Measurements from ENCODE around the gene RTN1. TPM values are rescaled to one million over a fixed set of nuclear protein-coding genes. Genes with fewer than 3 reads are reported as not detected.

The RTN1 gene
- total and polyA plus RNA-seq, 2 donors = 6.3 to 13.9 TPM

GRCh38 chr14:59836116-59836515 is 34.5 kb downstream of the RTN1 start:
- no peaks in the 10 kb centered on the region for H3K4me1 ChIP-seq (ENCODE audit: insufficient read depth)
- WGBS = 66% methylated on average over 3 of the region's 3 CpGs

GRCh38 chr14:59832653-59833294 is 37.8 kb downstream of the RTN1 start:
- Histone ChIP-seq H3K4me3 (ENCODE audit: low read depth, low read length) (no peak overlapping the region), H3K36me3 (ENCODE audit: insufficient read depth) (no peaks in the 10 kb centered on the region), H3K27ac (ENCODE audit: low read depth) (no peak overlapping the region), H3K4me1 (ENCODE audit: insufficient read depth) (no peaks in the 10 kb centered on the region)
- 76% methylated on average over 2 of the region's 2 CpGs for WGBS
- no peak for DNase-seq (ENCODE audit: extremely low spot score)

More at GRCh38 chr14:59836116-59836515, 34.5 kb downstream of the RTN1 start:
- Histone ChIP-seq H3K4me3 (ENCODE audit: low read depth, low read length) (no peak overlapping the region), H3K36me3 (ENCODE audit: insufficient read depth) (no peaks in the 10 kb centered on the region), H3K27ac (ENCODE audit: low read depth) (no peak overlapping the region)
- no peak for DNase-seq (ENCODE audit: extremely low spot score)

GRCh38 chr14:59831121-59831730 is 39.4 kb downstream of the RTN1 start:
- 86% methylated on average over 2 of the region's 2 CpGs for WGBS
- no peak for DNase-seq (ENCODE audit: extremely low spot score)

DNA sequence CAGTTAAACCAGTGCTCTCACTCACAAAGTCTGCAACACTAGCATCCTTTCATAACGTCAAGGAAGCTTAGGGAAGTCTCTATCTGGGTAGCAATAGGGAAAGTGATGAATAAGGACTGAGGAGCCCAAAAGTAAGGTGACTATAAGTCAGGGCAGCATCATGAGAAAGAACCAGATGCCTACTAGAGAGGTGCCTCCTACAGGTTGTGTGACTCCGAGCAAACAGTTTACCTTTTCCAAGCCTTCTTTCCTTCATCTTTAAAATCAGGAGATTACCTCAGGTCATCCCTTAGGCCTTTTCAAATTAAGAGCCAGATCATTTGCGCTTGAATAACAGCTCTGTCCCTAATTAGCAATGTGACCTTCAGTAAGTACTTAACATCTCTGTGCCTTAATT is 40.2 kb downstream of the RTN1 start:
- Histone ChIP-seq H3K27ac (ENCODE audit: low read depth) (no peak overlapping the region), H3K4me3 (ENCODE audit: low read depth, low read length) (no peak overlapping the region), H3K36me3 (ENCODE audit: insufficient read depth) (no peaks in the 10 kb centered on the region), H3K4me1 (ENCODE audit: insufficient read depth) (no peaks in the 10 kb centered on the region)
- no peak for DNase-seq (ENCODE audit: extremely low spot score)
- WGBS = 68% methylated on average over 3 of the region's 3 CpGs

More at GRCh38 chr14:59831121-59831730, 39.4 kb downstream of the RTN1 start:
- no peak overlapping the region for H3K27ac ChIP-seq (ENCODE audit: low read depth)
- H3K36me3 ChIP-seq (ENCODE audit: insufficient read depth) = no peaks in the 10 kb centered on the region
- no peaks in the 10 kb centered on the region for H3K4me1 ChIP-seq (ENCODE audit: insufficient read depth)
- no peak overlapping the region for H3K4me3 ChIP-seq (ENCODE audit: low read depth, low read length)

GRCh38 chr14:59829469-59830337 is 40.9 kb downstream of the RTN1 start:
- WGBS = 62% methylated on average over 4 of the region's 4 CpGs
- Histone ChIP-seq H3K36me3 (ENCODE audit: insufficient read depth) (no peaks in the 10 kb centered on the region), H3K4me1 (ENCODE audit: insufficient read depth) (no peaks in the 10 kb centered on the region), H3K27ac (ENCODE audit: low read depth) (no peak overlapping the region), H3K4me3 (ENCODE audit: low read depth, low read length) (no peak overlapping the region)
- DNase-seq (ENCODE audit: extremely low spot score) = no peak

GRCh38 chr14:59828276-59828675 is 42.3 kb downstream of the RTN1 start:
- WGBS = 22% methylated on average over 2 of the region's 2 CpGs
- H3K4me3 ChIP-seq (ENCODE audit: low read depth, low read length) = no peak overlapping the region
- no peak for DNase-seq (ENCODE audit: extremely low spot score)
- no peaks in the 10 kb centered on the region for H3K4me1 ChIP-seq (ENCODE audit: insufficient read depth)
- H3K27ac ChIP-seq (ENCODE audit: low read depth) = no peak overlapping the region
- H3K36me3 ChIP-seq (ENCODE audit: insufficient read depth) = no peaks in the 10 kb centered on the region

DNA sequence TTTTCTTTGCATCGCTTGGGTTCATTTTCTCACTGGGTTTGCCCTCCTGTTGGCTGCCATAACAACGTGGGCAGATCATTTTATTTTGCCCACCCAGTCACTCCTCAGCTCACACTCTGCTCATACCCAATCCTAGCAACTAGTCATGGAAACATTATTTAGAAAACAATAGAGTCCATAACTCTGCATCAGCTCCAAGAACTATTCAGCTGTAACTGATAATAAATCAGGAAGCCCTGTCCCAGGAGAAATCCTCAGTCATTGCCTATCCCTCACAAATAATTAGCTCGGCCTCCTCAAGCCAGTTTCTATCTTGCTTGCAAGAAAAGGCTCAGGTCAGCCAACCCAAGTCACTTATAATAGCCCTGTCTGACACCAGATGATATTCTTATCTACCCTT is 43.2 kb downstream of the RTN1 start:
- Histone ChIP-seq H3K4me3 (ENCODE audit: low read depth, low read length) (no peak overlapping the region), H3K27ac (ENCODE audit: low read depth) (no peak overlapping the region), H3K36me3 (ENCODE audit: insufficient read depth) (no peaks in the 10 kb centered on the region), H3K4me1 (ENCODE audit: insufficient read depth) (no peaks in the 10 kb centered on the region)
- 58% methylated on average over 3 of the region's 3 CpGs for WGBS
- DNase-seq (ENCODE audit: extremely low spot score) = no peak

- H3K27ac ChIP-seq (ENCODE audit: low read depth) = no peak overlapping the region
- H3K4me3 ChIP-seq (ENCODE audit: low read depth, low read length) = no peak overlapping the region
- no peaks in the 10 kb centered on the region for H3K4me1 ChIP-seq (ENCODE audit: insufficient read depth)
- H3K36me3 ChIP-seq (ENCODE audit: insufficient read depth) = no peaks in the 10 kb centered on the region
- no peak for DNase-seq (ENCODE audit: extremely low spot score)
Measured at GRCh38 chr14:59826150-59826549, 44.4 kb downstream of the RTN1 start.

GRCh38 chr14:59823179-59823578 is 47.4 kb downstream of the RTN1 start:
- no peak overlapping the region for H3K4me3 ChIP-seq (ENCODE audit: low read depth, low read length)
- WGBS = 76% methylated on average over 1 of the region's 1 CpG
- no peaks in the 10 kb centered on the region for H3K36me3 ChIP-seq (ENCODE audit: insufficient read depth)
- H3K4me1 ChIP-seq (ENCODE audit: insufficient read depth) = no peaks in the 10 kb centered on the region
- no peak overlapping the region for H3K27ac ChIP-seq (ENCODE audit: low read depth)
- DNase-seq (ENCODE audit: extremely low spot score) = no peak

DNA sequence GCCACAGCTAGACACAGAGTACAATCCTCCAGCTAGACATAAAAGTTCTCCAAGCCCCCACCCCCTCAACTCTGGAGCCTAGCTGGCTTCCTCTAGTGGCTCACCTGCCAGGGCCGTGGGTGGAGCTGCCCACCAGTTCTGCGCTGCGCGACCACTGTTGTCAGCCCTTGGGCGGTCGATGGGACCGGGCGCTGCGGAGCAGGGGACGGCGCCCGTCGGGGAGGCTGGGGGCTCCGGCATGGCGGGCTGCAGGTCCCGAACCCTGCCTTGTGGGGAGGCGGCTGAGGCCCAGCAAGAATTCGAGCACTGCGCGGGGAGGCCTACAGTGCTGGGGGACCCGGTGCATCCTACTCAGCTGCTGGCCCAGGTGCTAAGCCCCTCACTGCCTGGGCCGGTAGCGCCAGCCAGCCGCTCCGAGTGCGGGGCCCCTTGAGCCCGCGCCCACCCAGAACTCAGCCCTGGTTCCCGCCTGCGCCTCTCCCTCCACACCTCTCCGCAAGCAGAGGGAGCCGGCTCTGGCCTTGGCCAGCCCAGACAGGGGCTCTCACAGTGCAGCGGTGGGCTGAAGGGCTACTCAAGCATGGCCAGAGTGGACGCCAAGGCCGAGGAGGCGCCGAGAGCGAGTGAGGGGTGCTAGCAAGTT is 51.0 kb downstream of the RTN1 start:
- DNase-seq (ENCODE audit: extremely low spot score) = no peak
- Histone ChIP-seq H3K36me3 (ENCODE audit: insufficient read depth) (no peaks in the 10 kb centered on the region), H3K4me3 (ENCODE audit: low read depth, low read length) (no peak overlapping the region), H3K4me1 (ENCODE audit: insufficient read depth) (no peaks in the 10 kb centered on the region), H3K27ac (ENCODE audit: low read depth) (no peak overlapping the region)
- 98% methylated on average over 38 of the region's 38 CpGs for WGBS

- no peaks in the 10 kb centered on the region for H3K36me3 ChIP-seq (ENCODE audit: insufficient read depth)
- H3K4me3 ChIP-seq (ENCODE audit: low read depth, low read length) = no peak overlapping the region
- H3K4me1 ChIP-seq (ENCODE audit: insufficient read depth) = no peaks in the 10 kb centered on the region
- 36% methylated on average over 3 of the region's 3 CpGs for WGBS
- no peak overlapping the region for H3K27ac ChIP-seq (ENCODE audit: low read depth)
- no peak for DNase-seq (ENCODE audit: extremely low spot score)
Measured at GRCh38 chr14:59816941-59817340, 53.6 kb downstream of the RTN1 start.

GRCh38 chr14:59814988-59815387 is 55.6 kb downstream of the RTN1 start:
- Histone ChIP-seq H3K27ac (ENCODE audit: low read depth) (no peak overlapping the region), H3K4me1 (ENCODE audit: insufficient read depth) (no peaks in the 10 kb centered on the region), H3K36me3 (ENCODE audit: insufficient read depth) (no peaks in the 10 kb centered on the region), H3K4me3 (ENCODE audit: low read depth, low read length) (no peak overlapping the region)
- WGBS = 76% methylated on average over 1 of the region's 1 CpG
- no peak for DNase-seq (ENCODE audit: extremely low spot score)

GRCh38 chr14:59811815-59812214 is 58.8 kb downstream of the RTN1 start:
- no peak overlapping the region for H3K27ac ChIP-seq (ENCODE audit: low read depth)
- no peak for DNase-seq (ENCODE audit: extremely low spot score)
- no peaks in the 10 kb centered on the region for H3K36me3 ChIP-seq (ENCODE audit: insufficient read depth)
- no peaks in the 10 kb centered on the region for H3K4me1 ChIP-seq (ENCODE audit: insufficient read depth)
- no peak overlapping the region for H3K4me3 ChIP-seq (ENCODE audit: low read depth, low read length)
- 54% methylated on average over 3 of the region's 3 CpGs for WGBS
